Ovary (tissue), 9 donors: ENCODE results near the gene LMAN2. TPM values are rescaled to one million over a fixed set of nuclear protein-coding genes. Genes with fewer than 3 reads are reported as not detected.
A peak's percentile ranks its signal among the peaks of the same experiment; 100 is the strongest.
"Not testable (repeated sequence)": the region's sequence is repeated elsewhere in the genome, so short reads cannot be mapped to it uniquely, and the experiment has no call there.

Experiments used
- DNase-seq, 5 donors: peaks; one replicate each; pipeline ENCODE4 v3.0.0-alpha.2; 2019 to 2020
- H3K27ac ChIP-seq, 2 donors: fragments of 200-600 bp; one replicate each; pipeline versions ENCODE4 v1.5.1 to v1.8.0; 2019 to 2022
- H3K27me3 ChIP-seq: fragments of 200-600 bp; one replicate; pipeline ENCODE4 v1.8.0; 2022
- H3K36me3 ChIP-seq: fragments of 200-600 bp; sonication (generic); one replicate; pipeline ENCODE4 v1.5.1; 2019
- H3K4me1 ChIP-seq: one replicate; pipeline ENCODE4 v1.8.1; 2013; ENCODE audit warnings: mild to moderate bottlenecking, moderate library complexity; ENCODE audit not compliant: insufficient read depth
- H3K4me3 ChIP-seq: fragments of 200-600 bp; sonication (generic); one replicate; pipeline ENCODE4 v1.5.1; 2017
- H3K9me3 ChIP-seq, 2 donors: fragments of 200-600 bp in 1 of 2; sonication (generic) in 1 of 2; one replicate each; pipeline versions ENCODE4 v1.5.1 to v1.8.1; 2013 to 2019; ENCODE audit warnings: mild to moderate bottlenecking in 1 of 2, moderate library complexity in 1 of 2
- CTCF ChIP-seq, 3 donors: fragments of 450-650 bp in 2 of 3; fragments of 200-600 bp in 1 of 3; IDR thresholded peaks; one replicate each; pipeline versions ENCODE4 v1.5.1 to v1.8.0; 2016 to 2022; ENCODE audit warnings: antibody characterized with exemption in 3 of 3, mild to moderate bottlenecking in 1 of 3
- EP300 ChIP-seq: sonication (generic); formaldehyde crosslinking; IDR thresholded peaks from one replicate; pipeline ENCODE4 v1.6.1; 2017; ENCODE audit warnings: antibody characterized with exemption
- POLR2A ChIP-seq: fragments of 450-650 bp; IDR thresholded peaks from one replicate; pipeline ENCODE4 v1.6.1; 2017; ENCODE audit warnings: antibody characterized with exemption, mild to moderate bottlenecking, moderate library complexity
- WGBS, 3 donors: extraction: QIAGEN DNeasy Blood & Tissue Kit in 1 of 3; methylation state at CpG; one replicate each; pipeline versions ENCODE4 v1.1.5 to v1.1.7; 2013 to 2017; 5-methylcytosine and 5-hydroxymethylcytosine counted together
- intact Hi-C, 4 donors: fragments of 100-400 bp; cut with DNase I; formaldehyde crosslinking; loops; one replicate each; pipeline versions ENCODE4 v1.11.0 to v1.15.1; 2022 to 2023
- polyA plus RNA-seq, 2 donors: library from polyadenylated mRNA; stranded (reverse); fragments of 200-250 nt in 1 of 2; fragments of 350-450 nt in 1 of 2; fragmentation: Illumina TruSeq in 1 of 2; extraction: RNeasy Lipid Tissue Mini Kit (QIAGEN cat#74804) in 1 of 2; gene quantifications; one replicate each; pipeline ENCODE4 v1.2.3, GENCODE V29; 2013 to 2014
- total RNA-seq, 7 donors: library from RNA; depleted of rRNA in 2 of 7; stranded (reverse); fragments of >200 nt in 2 of 7; fragmentation: NEBNext Ultra II Directional in 3 of 7; extraction: Animal tissue kit (Norgen Biotek cat#: 25700) in 3 of 7; gene quantifications; one replicate each; pipeline versions ENCODE4 v1.1.0 to v1.2.4, GENCODE V29; 2016 to 2023
- donor health status: DM: no; HTN: no; CAD: no; lungs with moderate emphysema.
- donor health status: DM: no; HTN: no; CAD: no.
- donor health status: Bipolar disorder and iron deficiency.
- donor health status: DM: yes; HTN: yes; CAD: no.
- donor health status: DM: no; HTN: no; CAD: no.
- donor health status: DM: yes; HTN: yes; CAD: no.

LMAN2 gene
- total and polyA plus RNA-seq, 9 donors: 63.5 to 154 (median 93.5) TPM

DNA sequence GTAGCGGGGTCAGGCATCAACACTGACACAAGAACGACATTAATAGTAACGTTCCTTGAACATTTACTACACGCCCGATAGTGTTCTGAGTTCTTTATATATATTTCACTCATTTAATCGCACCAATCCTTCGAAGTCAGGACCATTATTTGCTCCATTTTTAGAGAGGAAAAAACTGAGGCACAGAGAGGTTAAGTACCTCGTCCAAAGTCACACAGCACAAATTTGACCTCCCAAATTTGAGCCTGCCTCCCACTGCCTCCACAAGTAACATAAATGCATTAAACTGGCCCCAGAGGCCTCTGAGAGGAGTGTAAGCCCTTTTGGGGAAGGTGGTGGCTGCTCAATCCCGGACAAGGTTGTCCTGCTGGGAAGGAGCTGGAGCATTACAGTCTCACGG is 12.1 kb upstream of the LMAN2 start:
- Histone ChIP-seq H3K4me1 (peaks cover 8% of the 10 kb centered on the region), H3K36me3 (no peaks in the 10 kb centered on the region), H3K4me3 (peak overlapping the region; percentile 40), H3K27ac (no peak overlapping the region), H3K9me3 (no peaks in the 10 kb centered on the region), H3K27me3 (no peaks in the 10 kb centered on the region)
- WGBS, 3 donors: 24 to 32% (median 26%) methylated on average over 10 of the region's 10 CpGs
- TF ChIP-seq POLR2A (no peak), CTCF (IDR thresholded peaks at IDR 0.05) (no peak), EP300 (no peak)
- DNase-seq: no peak
- intact Hi-C loops: loop anchor here in 1 of 4 donors (10.0 kb wide), 1 partner anchor 249 kb away; no protein-coding TSS in a partner anchor

DNA sequence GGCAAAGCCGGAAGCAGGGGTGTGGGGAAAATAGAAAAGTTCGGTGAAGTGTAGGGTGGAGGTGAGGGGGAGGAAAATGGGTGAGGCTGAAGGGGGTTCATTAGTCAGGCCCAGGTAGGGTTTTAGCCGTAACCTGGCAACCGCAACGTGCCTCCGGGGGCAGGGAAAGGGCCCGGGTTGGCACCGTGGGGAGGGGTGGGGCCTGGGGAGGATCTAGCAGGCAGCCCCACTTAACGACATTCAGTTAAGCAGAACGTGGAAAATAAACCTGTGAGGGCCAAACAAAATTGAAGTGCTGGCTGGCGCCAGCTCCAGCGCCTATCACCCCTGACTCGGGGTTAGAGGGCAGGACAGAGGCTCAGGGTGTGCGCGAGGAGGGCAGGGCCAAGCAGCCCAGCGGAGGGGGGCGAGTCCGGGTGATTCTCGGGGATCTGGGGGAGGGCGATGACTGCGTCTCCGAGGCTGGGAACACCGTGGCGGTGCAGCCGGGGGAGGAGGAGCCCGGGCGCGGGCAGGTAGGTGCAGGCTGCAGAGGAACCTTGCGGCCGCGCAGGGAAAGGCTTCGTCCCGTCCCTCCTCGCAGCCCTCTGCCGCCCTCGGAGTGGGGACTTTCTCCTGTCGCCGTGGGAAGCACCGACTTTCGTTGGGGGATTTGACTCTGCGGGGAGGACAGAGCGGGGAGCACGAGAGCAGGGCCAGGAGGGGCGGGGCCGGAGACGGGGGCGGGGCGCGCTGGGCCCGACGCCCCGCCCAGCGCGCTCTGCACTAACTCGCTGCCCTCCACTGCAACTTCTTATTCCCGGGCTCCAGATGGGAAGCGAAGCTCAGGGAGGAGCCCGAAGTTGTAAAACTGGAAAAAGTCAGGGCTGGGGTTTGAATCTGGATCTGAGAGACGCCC is 11.4 kb upstream of the LMAN2 start:
- peak; percentile 61 to 78 (median 65) for DNase-seq
- H3K4me1 ChIP-seq: peaks cover 8% of the 10 kb centered on the region
- H3K27ac ChIP-seq: no peak overlapping the region
- intact Hi-C loops: loop anchor here in 1 of 4 donors (10.0 kb wide), 1 partner anchor 248 kb away; no protein-coding TSS in a partner anchor
- no peak for TF ChIP-seq EP300
- TF ChIP-seq CTCF (IDR thresholded peaks at IDR 0.05): no peak
- TF ChIP-seq POLR2A: no peak
- no peaks in the 10 kb centered on the region for H3K36me3 ChIP-seq
- H3K9me3 ChIP-seq: no peaks in the 10 kb centered on the region
- WGBS, 3 donors: 8 to 13% (median 11%) methylated on average over 52 to 59 of the region's 59 CpGs
- no peaks in the 10 kb centered on the region for H3K27me3 ChIP-seq
- H3K4me3 ChIP-seq: peak overlapping the region; percentile 40

GRCh38 chr5:177362292-177362609 is 10.8 kb upstream of the LMAN2 start:
- intact Hi-C loops: loop anchor here in 1 of 4 donors (10.0 kb wide), 1 partner anchor 247 kb away; no protein-coding TSS in a partner anchor
- Histone ChIP-seq H3K4me1 (peaks cover 7% of the 10 kb centered on the region), H3K27ac (no peak overlapping the region), H3K4me3 (no peak overlapping the region), H3K9me3 (no peaks in the 10 kb centered on the region), H3K27me3 (no peaks in the 10 kb centered on the region), H3K36me3 (no peaks in the 10 kb centered on the region)
- no peak for DNase-seq
- WGBS, 3 donors: 55 to 65% (median 63%) methylated on average over 8 of the region's 8 CpGs
- no peak for TF ChIP-seq CTCF (IDR thresholded peaks at IDR 0.05)
- TF ChIP-seq EP300: no peak
- no peak for TF ChIP-seq POLR2A

- 63 to 77% (median 69%) methylated on average over 6 of the region's 6 CpGs for WGBS, 3 donors
- TF ChIP-seq POLR2A (no peak), CTCF (IDR thresholded peaks at IDR 0.05) (no peak), EP300 (no peak)
- no peak overlapping the region for H3K27ac ChIP-seq
- peaks cover 7% of the 10 kb centered on the region for H3K4me1 ChIP-seq
- DNase-seq: no peak
- H3K9me3 ChIP-seq: no peaks in the 10 kb centered on the region
- H3K36me3 ChIP-seq: no peaks in the 10 kb centered on the region
- no peaks in the 10 kb centered on the region for H3K27me3 ChIP-seq
- no peak overlapping the region for H3K4me3 ChIP-seq
- intact Hi-C loops: loop anchor here in 1 of 4 donors (10.0 kb wide), 1 partner anchor 247 kb away; no protein-coding TSS in a partner anchor
Observed at GRCh38 chr5:177361418-177362291, 10.2 kb upstream of the LMAN2 start.

- intact Hi-C loops: loop anchor here in 1 of 4 donors (10.0 kb wide), 1 partner anchor 246 kb away; no protein-coding TSS in a partner anchor
- H3K36me3 ChIP-seq, H3K4me3 ChIP-seq, H3K9me3 ChIP-seq, H3K27ac ChIP-seq, H3K4me1 ChIP-seq, DNase-seq, H3K27me3 ChIP-seq: not testable (repeated sequence)
- WGBS, 3 donors: 75 to 82% (median 81%) methylated on average over 7 of the region's 7 CpGs
Observed at GRCh38 chr5:177360740-177361139, 9.3 kb upstream of the LMAN2 start.
